ENCODE results near the gene PTCD1. TPM values are rescaled to one million over a fixed set of nuclear protein-coding genes. Genes with fewer than 3 reads are reported as not detected.
A peak's percentile ranks its signal among the peaks of the same experiment; 100 is the strongest.

PTCD1 gene
- total and polyA plus RNA-seq, 5 donors = 3.0 to 4.4 (median 3.2) TPM

DNA sequence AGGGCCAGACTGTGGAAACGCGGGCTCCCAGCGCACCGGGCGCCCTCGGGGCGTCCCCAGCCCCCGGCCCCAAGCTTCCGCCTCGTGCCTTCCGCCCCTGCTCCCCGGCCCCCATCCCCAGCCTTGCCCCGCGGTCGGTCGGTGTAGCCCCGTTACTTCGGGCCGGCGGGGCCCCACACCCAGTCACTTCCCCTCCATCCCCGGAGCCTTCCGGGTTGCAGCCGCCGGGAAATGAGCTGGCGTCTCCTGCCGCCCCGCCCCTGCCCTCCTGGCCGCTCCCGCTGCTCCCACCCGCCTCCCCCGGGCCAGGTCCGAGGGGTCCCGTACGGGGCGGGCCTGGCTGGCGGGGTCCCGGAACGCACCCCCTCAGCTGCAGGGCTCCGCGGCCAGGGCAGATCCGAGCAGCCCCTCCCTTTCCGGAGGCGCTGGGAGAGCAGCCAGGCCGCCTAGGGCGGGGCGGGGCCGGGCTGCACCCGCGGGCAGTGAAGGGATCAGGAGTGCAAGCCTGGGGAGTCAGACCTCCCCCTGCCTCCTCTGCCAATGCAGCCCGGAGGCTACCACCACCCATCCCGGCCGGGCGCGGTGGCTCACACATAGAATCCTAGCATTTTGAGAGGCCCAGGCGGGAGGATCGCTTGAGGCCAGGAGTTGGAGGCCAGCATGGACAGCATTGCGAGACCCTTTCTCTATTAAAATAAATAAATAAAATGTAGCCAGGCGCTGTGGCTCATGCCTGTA is 63.4 kb downstream of the PTCD1 start:
- ATAC-seq (peak; percentile 81 to 83), DNase-seq (peak; percentile 89 to 95 (median 95))
- Histone ChIP-seq H3K4me3 (ENCODE audit: low read length) (peak overlapping the region; percentile 94), H3K27ac (ENCODE audit: low read length) (peak overlapping the region; percentile 62), H3K4me1 (ENCODE audit: control insufficient read depth, insufficient read depth, low read length) (peaks cover 9% of the 10 kb centered on the region), H3K27me3 (ENCODE audit: control insufficient read depth, insufficient read depth) (no peaks in the 10 kb centered on the region), H3K9me3 (ENCODE audit: control insufficient read depth, low read length) (no peaks in the 10 kb centered on the region)
- WGBS = 4% methylated on average over 58 of the region's 58 CpGs
- intact Hi-C loops (cut with DNase I) = no loop called here

DNA sequence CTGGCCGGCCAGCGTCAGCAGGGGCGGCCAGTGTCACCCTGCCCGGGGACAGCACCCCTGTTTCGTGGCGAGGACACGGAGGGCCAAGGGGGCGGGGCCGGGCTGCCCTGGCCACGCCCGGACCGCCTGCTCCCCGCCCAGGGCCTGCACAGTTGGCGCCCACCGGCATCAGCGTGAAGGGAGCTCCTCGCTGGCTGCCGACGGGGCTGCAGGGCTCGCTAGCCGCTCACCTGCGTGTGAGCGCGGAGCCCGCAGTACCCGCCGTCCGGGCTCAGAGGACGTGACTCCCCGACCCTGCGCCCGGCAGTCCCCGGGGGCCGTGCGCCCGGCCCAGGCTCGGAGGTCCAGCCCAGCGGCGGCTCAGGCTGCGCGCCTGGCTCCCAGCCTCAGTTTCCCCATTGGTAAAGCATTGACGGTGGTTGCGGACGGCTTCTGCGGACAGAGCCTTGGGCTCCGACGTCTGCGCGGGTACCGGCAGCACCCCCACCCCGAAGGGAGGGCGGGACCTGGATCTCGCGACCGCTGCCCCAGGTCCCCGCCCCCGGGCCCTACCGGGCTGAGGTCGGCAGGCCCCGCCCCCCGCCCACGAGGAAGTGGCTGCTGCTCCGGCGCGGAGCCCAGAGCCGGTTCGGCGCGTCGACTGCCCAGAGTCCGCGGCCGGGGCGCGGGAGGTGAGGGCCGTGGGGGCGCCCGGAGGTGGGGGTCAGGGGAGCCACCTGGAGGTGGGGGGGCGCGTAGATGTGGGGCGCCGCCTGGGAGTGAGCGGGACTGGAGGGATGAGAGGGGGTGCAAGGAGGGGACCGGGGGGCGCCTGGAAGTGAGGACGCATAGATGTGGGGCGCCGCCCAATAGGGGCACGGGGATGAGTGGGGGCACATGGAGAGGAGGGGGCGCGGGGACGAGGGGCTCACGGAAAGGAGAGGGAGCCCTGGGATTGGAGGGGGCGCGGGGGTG is 64.2 kb downstream of the PTCD1 start, which contains the start of gene ARPC1B:
Gene ARPC1B (plus strand): TSS at position 620 of the 954 bp plus-strand sequence. CDS start 10,985 bp downstream, outside the sequence.
- ATAC-seq (peak; percentile 81 to 85), DNase-seq (peak; percentile 90 to 96 (median 95))
- Histone ChIP-seq H3K4me3 (ENCODE audit: low read length) (peak within 1 kb of the TSS; percentile 94), H3K27me3 (ENCODE audit: control insufficient read depth, insufficient read depth) (no peaks in the 10 kb centered on the region), H3K4me1 (ENCODE audit: control insufficient read depth, insufficient read depth, low read length) (peaks cover 2% of the 10 kb centered on the region), H3K27ac (ENCODE audit: low read length) (peak within 1 kb of the TSS; percentile 62), H3K9me3 (ENCODE audit: control insufficient read depth, low read length) (no peaks in the 10 kb centered on the region)
- intact Hi-C loops (cut with DNase I) = no loop called here
- WGBS = 1% methylated on average over 95 of the region's 95 CpGs

DNA sequence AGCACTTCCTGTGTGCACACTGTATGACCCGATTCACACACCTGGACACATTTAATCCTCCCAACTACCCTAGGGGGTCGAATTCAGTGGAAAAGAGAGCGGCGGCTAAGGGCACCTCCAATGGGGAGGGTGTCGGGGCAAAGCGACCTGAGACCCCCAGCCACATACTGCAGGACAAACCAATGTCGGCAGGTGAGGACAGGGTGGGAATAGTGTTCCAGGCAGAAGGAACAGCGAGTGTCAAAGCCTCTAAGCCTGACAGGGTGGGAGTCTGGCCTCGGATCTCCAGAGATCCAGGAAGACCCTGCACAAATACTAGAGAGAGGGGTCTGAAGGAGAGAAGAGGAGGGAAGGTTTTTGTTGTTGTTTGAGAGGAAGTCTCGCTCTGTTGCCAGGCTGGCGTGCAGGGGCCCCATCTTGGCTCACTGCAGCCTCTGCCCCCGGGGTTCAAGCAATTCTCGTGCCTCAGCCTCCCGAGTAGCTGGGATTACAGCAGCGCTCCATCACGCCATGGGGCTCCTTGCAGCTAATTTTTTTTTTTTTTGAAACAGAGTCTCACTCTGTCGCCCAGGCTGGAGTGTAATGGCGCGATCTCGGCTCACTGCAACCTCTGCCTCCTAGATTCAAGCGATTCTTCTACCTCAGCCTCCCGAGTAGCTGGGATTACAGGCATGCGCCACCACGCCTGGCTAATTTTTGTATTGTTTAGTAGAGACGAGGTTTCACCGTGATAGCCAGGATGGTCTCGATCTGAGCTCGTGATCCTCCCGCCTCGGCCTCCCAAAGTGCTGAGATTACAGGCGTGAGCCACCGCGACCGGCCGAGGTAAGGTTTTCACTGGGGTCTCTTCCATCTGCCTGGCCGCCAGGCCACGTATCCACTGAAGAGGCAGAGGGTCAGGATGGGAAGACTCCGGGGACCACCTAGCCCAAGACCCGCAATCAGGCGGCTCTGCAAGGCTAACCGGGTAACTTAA is 65.2 kb downstream of the PTCD1 start:
- no peaks in the 10 kb centered on the region for H3K4me1 ChIP-seq (ENCODE audit: control insufficient read depth, insufficient read depth, low read length)
- no peak overlapping the region for H3K27ac ChIP-seq (ENCODE audit: low read length)
- no peak for ATAC-seq
- no peaks in the 10 kb centered on the region for H3K9me3 ChIP-seq (ENCODE audit: control insufficient read depth, low read length)
- H3K4me3 ChIP-seq (ENCODE audit: low read length) = no peak overlapping the region
- peak in 2 of 3 donors; percentile 46 to 61 for DNase-seq
- H3K27me3 ChIP-seq (ENCODE audit: control insufficient read depth, insufficient read depth) = no peaks in the 10 kb centered on the region
- WGBS = 87% methylated on average over 41 of the region's 41 CpGs
- intact Hi-C loops (cut with DNase I) = no loop called here

DNA sequence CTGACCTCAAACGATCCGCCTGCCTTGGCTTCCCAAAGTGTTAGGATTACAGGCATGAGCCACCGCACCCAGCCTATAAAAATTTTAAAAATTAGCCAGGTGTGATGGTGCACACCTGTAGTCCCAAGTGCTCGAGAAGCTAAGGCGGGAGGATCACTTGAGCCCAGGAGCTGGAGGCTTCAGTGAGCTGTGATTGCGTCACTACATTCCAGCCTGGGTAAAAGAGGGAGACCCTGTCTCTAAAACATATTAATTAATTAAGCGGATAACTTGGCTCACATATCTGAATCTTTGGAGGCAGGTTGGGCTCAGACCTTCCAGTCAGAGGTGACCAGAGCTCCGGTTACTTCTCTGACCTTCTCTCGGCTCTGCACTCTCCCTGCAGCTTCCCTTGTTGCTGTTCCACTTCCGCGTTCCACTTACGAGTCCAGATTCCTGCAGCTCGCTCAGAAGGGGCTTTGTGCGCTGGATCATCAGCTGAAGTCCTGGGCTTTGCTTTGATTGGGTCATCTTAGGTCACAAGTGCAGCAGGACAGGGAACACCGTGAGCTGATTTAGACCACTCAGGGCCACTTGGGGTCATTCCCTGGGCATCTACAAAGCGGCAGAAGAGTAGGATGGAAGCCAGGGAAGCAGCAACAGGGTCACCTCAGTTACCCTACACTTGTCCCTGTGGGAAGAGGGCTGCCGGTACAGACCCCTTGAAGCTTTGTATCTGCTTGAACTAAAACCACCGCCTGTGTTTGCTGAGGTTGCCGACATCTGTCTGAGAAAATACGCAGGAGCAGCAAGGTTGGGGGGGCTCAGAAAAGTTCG is 66.1 kb downstream of the PTCD1 start:
- WGBS = 48% methylated on average over 21 of the region's 21 CpGs
- H3K4me3 ChIP-seq (ENCODE audit: low read length) = no peak overlapping the region
- intact Hi-C loops (cut with DNase I) = no loop called here

DNA sequence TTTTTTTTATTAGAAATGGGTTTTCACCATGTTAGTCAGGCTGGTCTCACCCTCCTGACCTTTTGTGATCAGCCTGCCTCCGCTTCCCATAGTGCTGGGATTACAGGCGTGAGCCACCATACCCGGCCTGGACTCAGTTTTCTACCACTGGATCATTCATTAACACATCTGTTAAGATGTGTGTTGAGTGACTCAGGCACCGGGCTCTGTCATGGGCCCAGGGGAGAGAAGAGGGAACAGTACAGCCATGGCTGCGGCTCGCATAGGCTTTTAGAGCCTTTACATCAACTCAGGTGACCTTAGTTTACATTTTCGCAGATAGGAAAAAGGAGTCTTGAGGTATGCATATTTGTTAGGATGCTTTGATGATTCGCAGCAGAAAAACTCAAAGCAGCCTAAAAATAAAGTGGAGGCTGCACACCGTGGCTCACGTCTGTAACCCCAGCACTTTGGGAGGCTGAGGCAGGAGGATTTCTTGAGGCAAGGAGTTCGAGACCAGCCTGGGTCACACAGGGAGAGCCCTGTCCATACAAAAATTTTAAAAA is 67.2 kb downstream of the PTCD1 start:
- H3K4me1 ChIP-seq (ENCODE audit: control insufficient read depth, insufficient read depth, low read length) = no peaks in the 10 kb centered on the region
- H3K27ac ChIP-seq (ENCODE audit: low read length) = no peak overlapping the region
- no peaks in the 10 kb centered on the region for H3K27me3 ChIP-seq (ENCODE audit: control insufficient read depth, insufficient read depth)
- H3K4me3 ChIP-seq (ENCODE audit: low read length) = no peak overlapping the region
- WGBS = 93% methylated on average over 11 of the region's 11 CpGs
- no peaks in the 10 kb centered on the region for H3K9me3 ChIP-seq (ENCODE audit: control insufficient read depth, low read length)
- ATAC-seq = no peak
- intact Hi-C loops (cut with DNase I) = no loop called here
- DNase-seq = peak in 1 of 3 donors; percentile 31

More for the DNA sequence above, 66.1 kb downstream of the PTCD1 start:
- no peak overlapping the region for H3K27ac ChIP-seq (ENCODE audit: low read length)
- ATAC-seq (no peak), DNase-seq (peak in 1 of 3 donors; percentile 53)
- H3K4me1 ChIP-seq (ENCODE audit: control insufficient read depth, insufficient read depth, low read length) = no peaks in the 10 kb centered on the region
- H3K9me3 ChIP-seq (ENCODE audit: control insufficient read depth, low read length) = no peaks in the 10 kb centered on the region
- H3K27me3 ChIP-seq (ENCODE audit: control insufficient read depth, insufficient read depth) = no peaks in the 10 kb centered on the region

DNA sequence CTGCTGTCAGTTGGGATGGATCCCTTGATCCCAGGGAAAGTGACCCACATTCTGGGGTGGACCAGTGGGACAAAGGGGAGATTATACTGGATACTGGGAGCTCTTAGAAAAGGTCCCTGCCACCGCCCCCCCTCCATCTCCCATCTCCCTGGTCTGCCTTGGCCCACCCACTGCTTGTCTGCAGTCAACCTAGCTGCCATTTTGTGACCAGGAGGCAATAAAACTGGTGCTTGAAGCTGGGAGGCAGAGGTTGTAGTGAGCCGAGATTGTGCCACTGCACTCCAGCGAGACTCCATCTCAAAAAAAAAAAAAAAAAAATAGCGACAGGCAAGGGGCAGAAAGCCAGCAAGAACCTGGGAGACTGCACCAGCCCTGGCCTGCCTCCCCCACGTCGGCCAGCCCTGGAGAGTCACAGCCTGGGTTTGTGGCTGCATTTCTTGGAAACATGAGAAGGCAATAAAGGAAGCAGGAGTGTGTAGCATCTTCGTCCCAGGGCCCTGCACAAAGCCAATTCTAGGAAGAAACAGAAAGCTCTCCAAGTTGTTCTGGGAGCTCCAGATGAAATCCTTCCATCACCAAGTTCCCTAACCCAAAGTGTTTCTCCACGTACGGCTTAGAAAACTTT is 68.7 kb downstream of the PTCD1 start:
- H3K27ac ChIP-seq (ENCODE audit: low read length) = peak overlapping the region; percentile 19
- no peaks in the 10 kb centered on the region for H3K27me3 ChIP-seq (ENCODE audit: control insufficient read depth, insufficient read depth)
- ATAC-seq = no peak
- H3K4me3 ChIP-seq (ENCODE audit: low read length) = no peak overlapping the region
- 47% methylated on average over 9 of the region's 9 CpGs for WGBS
- intact Hi-C loops (cut with DNase I) = no loop called here
- peak in 1 of 3 donors; percentile 59 for DNase-seq
- no peaks in the 10 kb centered on the region for H3K9me3 ChIP-seq (ENCODE audit: control insufficient read depth, low read length)
- H3K4me1 ChIP-seq (ENCODE audit: control insufficient read depth, insufficient read depth, low read length) = no peaks in the 10 kb centered on the region

DNA sequence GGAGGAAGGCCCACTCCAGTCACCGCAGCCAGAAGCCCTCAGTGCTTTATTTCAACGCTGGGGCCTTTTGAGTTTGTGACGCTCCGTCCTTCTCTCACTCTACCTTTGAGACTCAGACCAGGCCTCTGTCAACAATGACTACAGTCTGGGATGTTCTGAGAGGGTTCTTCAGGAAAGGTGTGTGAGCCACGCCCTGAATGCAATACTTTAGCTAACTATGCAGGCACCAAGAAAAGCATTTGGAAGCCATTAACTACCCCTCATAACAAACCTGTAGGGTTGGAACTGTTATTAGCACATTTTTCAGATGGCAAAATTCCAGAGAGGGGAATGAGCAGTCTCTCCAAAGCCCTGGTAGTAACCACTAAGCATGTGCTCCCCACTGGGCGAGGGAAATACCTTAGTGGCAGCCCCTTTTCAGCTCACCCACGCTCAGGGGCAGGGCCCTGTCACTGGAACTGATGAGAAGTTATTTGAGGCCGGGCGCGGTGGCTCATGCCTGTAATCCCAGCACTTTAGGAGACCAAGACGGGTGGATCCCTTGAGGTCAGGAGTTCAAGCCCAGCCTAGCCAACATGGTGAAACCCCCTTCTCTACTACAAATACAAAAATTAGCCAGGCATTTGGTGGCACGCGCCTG is 69.7 kb downstream of the PTCD1 start:
- 94% methylated on average over 13 of the region's 13 CpGs for WGBS
- Histone ChIP-seq H3K4me3 (ENCODE audit: low read length) (no peak overlapping the region), H3K9me3 (ENCODE audit: control insufficient read depth, low read length) (no peaks in the 10 kb centered on the region), H3K4me1 (ENCODE audit: control insufficient read depth, insufficient read depth, low read length) (no peaks in the 10 kb centered on the region), H3K27me3 (ENCODE audit: control insufficient read depth, insufficient read depth) (no peaks in the 10 kb centered on the region), H3K27ac (ENCODE audit: low read length) (no peak overlapping the region)
- DNase-seq (peak in 1 of 3 donors; percentile 34), ATAC-seq (no peak)
- intact Hi-C loops (cut with DNase I) = no loop called here

Measured in right cardiac atrium (tissue), 5 donors.